CD14-positive monocyte (primary cell): ENCODE data around the gene PEMT. TPM values are rescaled to one million over a fixed set of nuclear protein-coding genes. Genes with fewer than 3 reads are reported as not detected.

Experiments used
- DNase-seq, 3 donors: peaks; one replicate each; pipeline ENCODE4 v3.0.0-alpha.2; 2011 to 2022
- H2AFZ ChIP-seq: 2 replicates; pipeline ENCODE4 v1.6.0; 2012; ENCODE audit warnings: mild to moderate bottlenecking, low read depth, low read length, inconsistent platforms; ENCODE audit not compliant: insufficient read depth, poor library complexity, severe bottlenecking
- H3K27ac ChIP-seq, 2 donors: 1 replicate in 1 of 2; 2 replicates in 1 of 2; pipeline ENCODE4 v1.5.1; 2012 to 2013; ENCODE audit warnings: low read length in 2 of 2, control low read depth in 1 of 2, inconsistent platforms in 1 of 2, low read depth in 1 of 2, mild to moderate bottlenecking in 1 of 2
- H3K27me3 ChIP-seq, 2 donors: one replicate each; pipeline versions ENCODE4 v1.6.0 to v1.6.1; 2011 to 2013; ENCODE audit warnings: low read length in 2 of 2; ENCODE audit not compliant: control insufficient read depth in 2 of 2, insufficient read depth in 2 of 2
- H3K36me3 ChIP-seq, 2 donors: replicated peaks in 1 of 2; 1 replicate in 1 of 2; 2 replicates in 1 of 2; pipeline versions ENCODE4 v1.5.1 to v1.6.1; 2012 to 2013; ENCODE audit warnings: low read length in 2 of 2, control low read depth in 1 of 2, inconsistent platforms in 1 of 2, mild to moderate bottlenecking in 1 of 2; ENCODE audit not compliant: insufficient read depth in 2 of 2, control insufficient read depth in 1 of 2
- H3K4me1 ChIP-seq, 2 donors: 1 replicate in 1 of 2; 2 replicates in 1 of 2; pipeline versions ENCODE4 v1.5.1 to v1.6.1; 2012 to 2013; ENCODE audit warnings: low read length in 2 of 2, control low read depth in 1 of 2, inconsistent platforms in 1 of 2, mild to moderate bottlenecking in 1 of 2, moderate library complexity in 1 of 2; ENCODE audit not compliant: insufficient read depth in 2 of 2, control insufficient read depth in 1 of 2
- H3K4me2 ChIP-seq: replicated peaks from 2 replicates; pipeline ENCODE3; 2012; ENCODE audit warnings: low read length, moderate library complexity, mild to moderate bottlenecking; ENCODE audit not compliant: poor library complexity, severe bottlenecking; ENCODE audit errors: extremely low read depth
- H3K4me3 ChIP-seq, 3 experiments: fragments of 200-600 bp in 1 of 3; sonication (generic) in 1 of 3; replicated peaks in 1 of 3; 1 replicate in 2 of 3; 2 replicates in 1 of 3; pipeline ENCODE4 v1.5.1; 2011 to 2013; ENCODE audit warnings: low read length in 3 of 3, mild to moderate bottlenecking in 3 of 3, control low read depth in 2 of 3, low read depth in 2 of 3, inconsistent platforms in 1 of 3, moderate library complexity in 1 of 3
- H3K79me2 ChIP-seq: 2 replicates; pipeline ENCODE4 v1.6.0; 2012; ENCODE audit warnings: mild to moderate bottlenecking, control low read depth, inconsistent platforms, low read length, moderate library complexity; ENCODE audit not compliant: insufficient read depth
- H3K9ac ChIP-seq: 2 replicates; pipeline ENCODE4 v1.6.0; 2017; ENCODE audit warnings: low read length, mild to moderate bottlenecking; ENCODE audit not compliant: insufficient read depth, poor library complexity, severe bottlenecking
- H3K9me3 ChIP-seq, 2 donors: replicated peaks in 1 of 2; 1 replicate in 1 of 2; 2 replicates in 1 of 2; pipeline versions ENCODE4 v1.5.1 to v1.6.1; 2012 to 2013; ENCODE audit warnings: low read length in 2 of 2, control low read depth in 1 of 2; ENCODE audit not compliant: control insufficient read depth in 1 of 2, insufficient read depth in 1 of 2
- H4K20me1 ChIP-seq: 2 replicates; pipeline ENCODE4 v1.6.0; 2012; ENCODE audit warnings: mild to moderate bottlenecking, low read length, control low read depth, moderate library complexity; ENCODE audit not compliant: insufficient read depth
- H3K27ac Mint-ChIP-seq, 7 donors: one replicate each; pipeline ENCODE4 v1.8.0; 2020; ENCODE audit warnings: mild to moderate bottlenecking in 7 of 7, mixed read lengths in 7 of 7, moderate library complexity in 6 of 7, inconsistent platforms in 2 of 7
- H3K27me3 Mint-ChIP-seq, 3 donors: one replicate each; pipeline ENCODE4 v1.8.0; 2021 to 2022; ENCODE audit warnings: low read depth in 3 of 3, mild to moderate bottlenecking in 3 of 3, mixed read lengths in 3 of 3, moderate library complexity in 3 of 3, inconsistent platforms in 1 of 3
- H3K36me3 Mint-ChIP-seq, 2 donors: one replicate each; pipeline ENCODE4 v1.8.0; 2020; ENCODE audit warnings: mixed read lengths in 2 of 2, inconsistent platforms in 1 of 2, mild to moderate bottlenecking in 1 of 2
- H3K4me1 Mint-ChIP-seq: one replicate; pipeline ENCODE4 v1.8.0; 2020; ENCODE audit warnings: mild to moderate bottlenecking, mixed read lengths
- H3K4me3 Mint-ChIP-seq, 2 donors: one replicate each; pipeline ENCODE4 v1.8.0; 2020; ENCODE audit warnings: mild to moderate bottlenecking in 2 of 2, mixed read lengths in 2 of 2, moderate library complexity in 1 of 2
- H3K9me3 Mint-ChIP-seq, 7 donors: one replicate each; pipeline ENCODE4 v1.8.0; 2020 to 2022; ENCODE audit warnings: mixed read lengths in 7 of 7, mild to moderate bottlenecking in 6 of 7, moderate library complexity in 6 of 7, inconsistent platforms in 2 of 7
- WGBS: methylation state at CpG from one replicate; pipeline ENCODE4 v1.1.5; 2013; ENCODE audit warnings: missing lambda C conversion rate; ENCODE audit not compliant: insufficient coverage; 5-methylcytosine and 5-hydroxymethylcytosine counted together
- intact Hi-C, 2 donors: fragments of 100-400 bp; cut with micrococcal nuclease; formaldehyde crosslinking; loops; one replicate each; pipeline versions ENCODE4 v1.15.0 to v1.15.1; 2023
- polyA plus RNA-seq, 3 donors: library from polyadenylated mRNA; depleted of rRNA in 1 of 3; unstranded in 2 of 3; stranded (reverse) in 1 of 3; fragments of 300-500 nt in 2 of 3; fragments of >200 nt in 1 of 3; fragmentation: Illumina TruSeq in 2 of 3; gene quantifications; 1 replicate in 2 of 3; 2 replicates in 1 of 3; pipeline ENCODE4 v1.2.3, GENCODE V29; 2012 to 2021
- TF ChIP-seq, protein P1 (sequence below): fragments of 200-600 bp; IDR thresholded peaks from one replicate; pipeline ENCODE4 v1.8.0; 2022; ENCODE audit warnings: antibody characterized with exemption, mild to moderate bottlenecking

PEMT gene
- polyA plus RNA-seq, 3 donors: 26.7 to 41.0 (median 38.4) TPM

DNA sequence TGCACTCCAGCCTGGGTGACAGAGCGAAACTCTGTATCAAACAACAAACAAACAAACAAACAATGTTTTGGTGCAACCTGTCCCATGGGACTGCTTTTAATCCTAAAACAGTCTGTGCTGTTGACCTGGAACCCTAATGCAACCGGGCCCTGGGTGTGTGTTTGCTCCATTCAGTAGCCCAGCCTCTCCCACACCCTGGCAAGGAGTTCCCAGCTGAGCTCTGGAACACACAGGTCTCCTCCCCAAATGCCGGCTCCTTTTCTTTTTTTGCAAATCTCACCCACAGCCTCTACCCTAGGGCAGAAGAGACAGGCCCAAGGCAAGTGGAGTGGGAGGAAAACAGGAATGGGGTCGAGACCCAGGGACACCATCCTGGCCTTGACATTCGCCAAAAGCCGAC is 65.6 kb downstream of the PEMT start:
- Histone ChIP-seq H3K36me3 (no peaks in the 10 kb centered on the region), H3K27me3 (no peaks in the 10 kb centered on the region), H3K9me3 (no peaks in the 10 kb centered on the region), H3K4me1 (no peaks in the 10 kb centered on the region), H3K4me3 (no peak overlapping the region), H3K79me2 (no peaks in the 10 kb centered on the region), H3K9ac (no peak overlapping the region), H4K20me1 (no peaks in the 10 kb centered on the region), H3K27ac (no peak overlapping the region), H3K4me2 (no peak overlapping the region), H2AFZ (no peak overlapping the region)
- 100% methylated on average over 2 of the region's 6 CpGs for WGBS
- intact Hi-C loops: no loop called here
- no peak for DNase-seq
- Mint-ChIP-seq H3K9me3 (peaks cover 0 to 2% (median 0%) of the 10 kb centered on the region in 7 donors), H3K27me3 (peaks cover 0 to 2% (median 0%) of the 10 kb centered on the region in 3 donors), H3K27ac (no peak overlapping the region), H3K4me3 (no peak overlapping the region), H3K36me3 (no peaks in the 10 kb centered on the region), H3K4me1 (no peaks in the 10 kb centered on the region)
- TF ChIP-seq, protein P1, sequence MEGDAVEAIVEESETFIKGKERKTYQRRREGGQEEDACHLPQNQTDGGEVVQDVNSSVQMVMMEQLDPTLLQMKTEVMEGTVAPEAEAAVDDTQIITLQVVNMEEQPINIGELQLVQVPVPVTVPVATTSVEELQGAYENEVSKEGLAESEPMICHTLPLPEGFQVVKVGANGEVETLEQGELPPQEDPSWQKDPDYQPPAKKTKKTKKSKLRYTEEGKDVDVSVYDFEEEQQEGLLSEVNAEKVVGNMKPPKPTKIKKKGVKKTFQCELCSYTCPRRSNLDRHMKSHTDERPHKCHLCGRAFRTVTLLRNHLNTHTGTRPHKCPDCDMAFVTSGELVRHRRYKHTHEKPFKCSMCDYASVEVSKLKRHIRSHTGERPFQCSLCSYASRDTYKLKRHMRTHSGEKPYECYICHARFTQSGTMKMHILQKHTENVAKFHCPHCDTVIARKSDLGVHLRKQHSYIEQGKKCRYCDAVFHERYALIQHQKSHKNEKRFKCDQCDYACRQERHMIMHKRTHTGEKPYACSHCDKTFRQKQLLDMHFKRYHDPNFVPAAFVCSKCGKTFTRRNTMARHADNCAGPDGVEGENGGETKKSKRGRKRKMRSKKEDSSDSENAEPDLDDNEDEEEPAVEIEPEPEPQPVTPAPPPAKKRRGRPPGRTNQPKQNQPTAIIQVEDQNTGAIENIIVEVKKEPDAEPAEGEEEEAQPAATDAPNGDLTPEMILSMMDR: no peak

DNA sequence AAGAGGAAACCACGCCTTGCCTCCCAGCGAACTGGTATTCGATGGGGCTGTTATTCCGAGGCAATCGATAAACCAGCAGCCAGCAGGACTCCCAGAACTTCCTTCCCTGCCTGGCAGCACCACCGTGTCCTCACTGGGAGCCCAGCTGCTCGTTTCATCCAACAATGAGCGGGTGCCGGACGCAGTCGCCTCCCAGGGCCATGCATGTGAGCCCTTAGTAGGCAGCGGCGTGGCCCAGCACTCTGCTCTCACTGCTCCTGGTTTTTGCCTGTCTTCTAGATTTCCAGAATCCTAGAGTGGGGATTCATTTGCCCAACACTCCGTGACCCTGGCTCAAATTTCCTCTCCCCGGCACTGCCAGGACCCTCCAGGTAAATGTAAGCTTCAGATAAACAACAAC is 66.2 kb downstream of the PEMT start:
- H3K27me3 Mint-ChIP-seq: peaks cover 0 to 2% (median 0%) of the 10 kb centered on the region in 3 donors
- peak overlapping the region in 1 of 7 donors; percentile 56 for H3K27ac Mint-ChIP-seq
- Histone ChIP-seq H3K27me3 (no peaks in the 10 kb centered on the region), H3K4me1 (no peaks in the 10 kb centered on the region), H3K36me3 (no peaks in the 10 kb centered on the region), H3K9me3 (no peaks in the 10 kb centered on the region), H3K4me2 (no peak overlapping the region), H3K27ac (no peak overlapping the region), H2AFZ (no peak overlapping the region), H3K79me2 (no peaks in the 10 kb centered on the region), H3K4me3 (no peak overlapping the region), H3K9ac (no peak overlapping the region), H4K20me1 (no peaks in the 10 kb centered on the region)
- TF ChIP-seq, protein P1: no peak
- 72% methylated on average over 15 of the region's 15 CpGs for WGBS
- no peak for DNase-seq
- peaks cover 0 to 2% (median 0%) of the 10 kb centered on the region in 7 donors for H3K9me3 Mint-ChIP-seq
- H3K4me3 Mint-ChIP-seq: no peak overlapping the region
- H3K4me1 Mint-ChIP-seq: no peaks in the 10 kb centered on the region
- peaks cover 0 to 2% of the 10 kb centered on the region in 2 donors for H3K36me3 Mint-ChIP-seq
- intact Hi-C loops: no loop called here
